GM12873 (cell line): ENCODE results near the gene HS6ST1.

Experiments
- CTCF ChIP-seq: IDR thresholded peaks from 2 replicates; pipeline ENCODE4 v1.5.1; 2012; ENCODE audit warnings: low read depth, mild to moderate bottlenecking, moderate library complexity, low read length, control low read depth; ENCODE audit not compliant: insufficient read depth; ENCODE audit errors: missing control alignments

HS6ST1 gene

GRCh38 chr2:128219891-128220290 lies 98.8 kb downstream of the HS6ST1 start:
- TF ChIP-seq CTCF = no peak

GRCh38 chr2:128217671-128218070 lies 101.0 kb downstream of the HS6ST1 start:
- TF ChIP-seq CTCF = no peak

GRCh38 chr2:128215897-128216642 lies 102.6 kb downstream of the HS6ST1 start:
- no peak for TF ChIP-seq CTCF
